GM21528 (cell line): ENCODE results near the gene ERC2.

Experiments used
- ATAC-seq: cut with Tn5 transposase; IDR thresholded peaks from one replicate; pipeline ENCODE4 v1.9.1; 2021; ENCODE audit warnings: mild to moderate bottlenecking, moderate library complexity; ENCODE audit not compliant: unreplicated experiment, low FRiP score

ERC2 gene

GRCh38 chr3:56321383-56321782, 146.9 kb downstream of the ERC2 start:
- no peak for ATAC-seq

GRCh38 chr3:56320883-56321282, 147.4 kb downstream of the ERC2 start:
- no peak for ATAC-seq

- no peak for ATAC-seq
Observed at GRCh38 chr3:56318891-56319290, 149.4 kb downstream of the ERC2 start.

GRCh38 chr3:56316944-56317343, 151.3 kb downstream of the ERC2 start:
- no peak for ATAC-seq

GRCh38 chr3:56314842-56315241, 153.4 kb downstream of the ERC2 start:
- ATAC-seq: no peak

- ATAC-seq: no peak
Observed at GRCh38 chr3:56309465-56309864, 158.8 kb downstream of the ERC2 start.

- no peak for ATAC-seq
Observed at GRCh38 chr3:56308471-56308870, 159.8 kb downstream of the ERC2 start.

GRCh38 chr3:56304069-56304468, 164.2 kb downstream of the ERC2 start:
- ATAC-seq: no peak

- ATAC-seq: peak; percentile 85
Observed at GRCh38 chr3:56303487-56303886, 164.8 kb downstream of the ERC2 start.

GRCh38 chr3:56302417-56302816, 165.8 kb downstream of the ERC2 start:
- no peak for ATAC-seq

- no peak for ATAC-seq
Observed at GRCh38 chr3:56297281-56297840, 170.9 kb downstream of the ERC2 start.

GRCh38 chr3:56296361-56296760, 171.9 kb downstream of the ERC2 start:
- ATAC-seq: no peak

- no peak for ATAC-seq
Observed at GRCh38 chr3:56295161-56295560, 173.1 kb downstream of the ERC2 start.

- no peak for ATAC-seq
Observed at GRCh38 chr3:56294286-56294685, 174.0 kb downstream of the ERC2 start.

GRCh38 chr3:56291953-56292352, 176.3 kb downstream of the ERC2 start:
- ATAC-seq: peak; percentile 64

GRCh38 chr3:56291244-56291680, 177.0 kb downstream of the ERC2 start:
- ATAC-seq: no peak

- ATAC-seq: no peak
Observed at GRCh38 chr3:56290374-56290773, 177.9 kb downstream of the ERC2 start.

- no peak for ATAC-seq
Observed at GRCh38 chr3:56288258-56288657, 180.0 kb downstream of the ERC2 start.

- no peak for ATAC-seq
Observed at GRCh38 chr3:56282341-56282740, 185.9 kb downstream of the ERC2 start.

GRCh38 chr3:56277236-56277635, 191.0 kb downstream of the ERC2 start:
- ATAC-seq: no peak

- no peak for ATAC-seq
Observed at GRCh38 chr3:56275120-56275519, 193.1 kb downstream of the ERC2 start.

- no peak for ATAC-seq
Observed at GRCh38 chr3:56269755-56270535, 198.3 kb downstream of the ERC2 start.
